CD4-positive, alpha-beta T cell (primary cell): ENCODE results near the gene TOPORS. TPM values are rescaled to one million over a fixed set of nuclear protein-coding genes. Genes with fewer than 3 reads are reported as not detected.

Source experiments
- ATAC-seq: fragments of 200-7000 bp; cut with Tn5 transposase; one replicate; pipeline ENCODE4 v1.10.0; 2022; ENCODE audit warnings: mild to moderate bottlenecking; ENCODE audit not compliant: poor library complexity
- CTCF ChIA-PET: fragments of 350-600 bp; sonication (Branson Sonifier 250); formaldehyde crosslinking; loops from one replicate; lab custom pipeline; 2021; ENCODE audit warnings: antibody characterized with exemption, inconsistent platforms; lab: Charles Lee
- POLR2A ChIA-PET: fragments of 350-600 bp; sonication (Branson Sonifier 250); formaldehyde crosslinking; loops from one replicate; lab custom pipeline; 2021; ENCODE audit warnings: antibody characterized with exemption, inconsistent platforms; lab: Charles Lee
- DNase-seq, 14 experiments: peaks; one replicate each; pipeline ENCODE4 v3.0.0-alpha.2; 2013 to 2020; ENCODE audit warnings: mixed read lengths in 2 of 14
- H3K27ac ChIP-seq, 2 donors: one replicate each; pipeline versions ENCODE4 v1.5.1 to v1.7.0; 2013; ENCODE audit warnings: low read length in 2 of 2, low read depth in 1 of 2, mild to moderate bottlenecking in 1 of 2
- H3K27me3 ChIP-seq, 2 experiments: 1 replicate in 1 of 2; 2 replicates in 1 of 2; pipeline versions ENCODE4 v1.6.1 to v1.7.0; 2013; ENCODE audit warnings: low read length in 2 of 2, control low read depth in 1 of 2, mild to moderate bottlenecking in 1 of 2, moderate library complexity in 1 of 2; ENCODE audit not compliant: insufficient read depth in 2 of 2, control insufficient read depth in 1 of 2
- H3K36me3 ChIP-seq: one replicate; pipeline ENCODE4 v1.6.1; 2013; ENCODE audit warnings: low read length, control low read depth; ENCODE audit not compliant: insufficient read depth
- H3K4me1 ChIP-seq: one replicate; pipeline ENCODE4 v1.6.1; 2013; ENCODE audit warnings: low read length, control low read depth; ENCODE audit not compliant: insufficient read depth
- H3K4me3 ChIP-seq: one replicate; pipeline ENCODE4 v1.5.1; 2013; ENCODE audit warnings: mild to moderate bottlenecking, low read length, moderate library complexity
- H3K9me3 ChIP-seq, 2 experiments: 1 replicate in 1 of 2; 2 replicates in 1 of 2; pipeline versions ENCODE4 v1.6.1 to v1.7.0; 2013; ENCODE audit warnings: low read length in 2 of 2, mild to moderate bottlenecking in 2 of 2, control low read depth in 1 of 2, moderate library complexity in 1 of 2; ENCODE audit not compliant: control insufficient read depth in 1 of 2, insufficient read depth in 1 of 2
- H3K27ac Mint-ChIP-seq: one replicate; pipeline ENCODE4 v1.8.0; 2020; ENCODE audit warnings: mixed read lengths
- H3K27me3 Mint-ChIP-seq: one replicate; pipeline ENCODE4 v1.8.0; 2021; ENCODE audit warnings: mixed read lengths
- H3K36me3 Mint-ChIP-seq: one replicate; pipeline ENCODE4 v1.8.0; 2021; ENCODE audit warnings: low read depth, mixed read lengths
- H3K4me1 Mint-ChIP-seq: one replicate; pipeline ENCODE4 v1.8.0; 2021; ENCODE audit warnings: low read depth, mixed read lengths
- H3K4me3 Mint-ChIP-seq: one replicate; pipeline ENCODE4 v1.8.0; 2020; ENCODE audit warnings: mild to moderate bottlenecking, mixed read lengths
- H3K9me3 Mint-ChIP-seq: one replicate; pipeline ENCODE4 v1.8.0; 2020; ENCODE audit warnings: mixed read lengths
- CTCF ChIP-seq: fragments of 200-600 bp; IDR thresholded peaks from one replicate; pipeline ENCODE4 v1.8.0; 2022; ENCODE audit warnings: antibody characterized with exemption, mild to moderate bottlenecking
- intact Hi-C, 2 experiments: fragments of 100-400 bp; cut with DNase I in 1 of 2; cut with micrococcal nuclease in 1 of 2; formaldehyde crosslinking; loops; one replicate each; pipeline versions ENCODE4 v1.15.1 to v1.9.0; 2023 to 2025; cut with DNase I, micrococcal nuclease
- total RNA-seq, 174 experiments: library from RNA in 2 of 174; stranded (reverse) in 2 of 174; gene quantifications; one replicate each; pipeline ENCODE4 v1.2.3 and lab custom pipeline; 2021 to 2026

TOPORS gene
- total RNA-seq, 2 experiments from 2014 or later: 40.8 to 41.8 TPM

- Histone ChIP-seq H3K9me3 (no peaks in the 10 kb centered on the region), H3K27ac (peak overlapping the region; percentile 83 to 91), H3K36me3 (peaks cover 2% of the 10 kb centered on the region), H3K4me1 (peaks cover 20% of the 10 kb centered on the region), H3K27me3 (no peaks in the 10 kb centered on the region), H3K4me3 (peak overlapping the region; percentile 91)
- H3K27ac Mint-ChIP-seq: peak overlapping the region; percentile 93
- ATAC-seq (no peak), DNase-seq (no peak)
- peak overlapping the region; percentile 96 for H3K4me3 Mint-ChIP-seq
- ChIA-PET CTCF (interaction anchor here (1.1 to 3.1 kb wide), 10 partner anchors 13 to 147 kb away, joined by 3 to 35 read pairs (median 5); partner anchors contain the start of genes NDUFB6, SMIM27 and TOPORS), POLR2A (interaction anchor here (0.6 to 4.4 kb wide), 15 partner anchors 9 to 148 kb away, joined by 3 to 127 read pairs (median 5); partner anchors contain the start of genes ACO1, NDUFB6, SMIM27 and TOPORS)
- H3K27me3 Mint-ChIP-seq: no peaks in the 10 kb centered on the region
- H3K9me3 Mint-ChIP-seq: no peaks in the 10 kb centered on the region
- intact Hi-C loops: loop anchor here (1.0 to 10.0 kb wide), 5 partner anchors 26 to 147 kb away; partner anchors contain the start of genes SMIM27 (in 1 of the 2) and TOPORS (in 1 of the 2)
- peaks cover 52% of the 10 kb centered on the region for H3K4me1 Mint-ChIP-seq
- peaks cover 42% of the 10 kb centered on the region for H3K36me3 Mint-ChIP-seq
- TF ChIP-seq CTCF: no peak
Measured at GRCh38 chr9:32526707-32527048, 25.7 kb downstream of the TOPORS start.

DNA sequence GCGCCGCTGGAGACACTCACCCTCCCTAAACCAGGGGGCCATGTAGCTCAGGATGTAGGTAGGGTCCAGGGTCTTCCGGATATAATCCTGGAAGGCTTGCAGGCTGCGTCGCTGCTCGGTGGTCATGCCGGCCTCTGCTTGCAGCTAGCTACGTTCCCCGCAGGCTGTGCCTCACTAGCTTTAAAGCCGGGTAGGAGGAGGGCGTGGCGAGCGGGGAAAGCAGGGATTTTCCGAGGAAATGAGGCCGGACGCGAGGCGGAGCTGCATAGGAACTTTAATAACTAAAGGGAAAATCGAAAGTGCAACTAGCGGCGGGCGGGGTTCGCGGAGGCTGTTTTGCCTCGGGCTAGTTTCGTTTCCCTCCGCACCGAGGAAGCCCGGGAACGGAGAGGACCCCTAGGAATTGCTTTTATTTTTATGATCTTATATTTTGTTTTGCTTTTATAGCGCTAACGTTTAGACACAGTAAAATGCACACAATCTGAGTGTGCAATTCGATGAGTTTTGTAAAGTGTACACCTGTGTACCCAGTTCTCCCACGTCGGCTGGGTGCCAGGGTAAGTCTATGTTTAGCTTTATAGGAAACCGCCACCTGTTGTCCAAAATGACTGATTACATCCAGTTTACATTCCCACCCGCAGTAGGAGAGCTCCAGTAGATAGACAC, 26.2 kb downstream of the TOPORS start, which contains the start of gene RIGI:
Gene RIGI, minus strand, starts transcription at position 156 of the 666 bp plus-strand sequence. Its CDS starts 30 bp downstream, at position 126.
- H3K9me3 ChIP-seq: no peaks in the 10 kb centered on the region
- peaks cover 20% of the 10 kb centered on the region for H3K4me1 ChIP-seq
- DNase-seq: peak; percentile 56 to 93 (median 72)
- ATAC-seq: peak; percentile 82
- ChIA-PET CTCF (interaction anchor here (0.7 to 3.1 kb wide), 14 partner anchors 12 to 147 kb away, joined by 3 to 35 read pairs (median 4); partner anchors contain the start of genes ACO1, NDUFB6, SMIM27 and TOPORS), POLR2A (interaction anchor here (0.6 to 4.4 kb wide), 18 partner anchors 9 to 641 kb away, joined by 3 to 127 read pairs (median 4); partner anchors contain the start of genes ACO1, NDUFB6, SMIM27 and TOPORS)
- H3K36me3 Mint-ChIP-seq: peaks cover 47% of the 10 kb centered on the region
- intact Hi-C loops: loop anchor here (1.0 to 10.0 kb wide), 5 partner anchors 26 to 147 kb away; partner anchors contain the start of genes SMIM27 (in 1 of the 2) and TOPORS (in 1 of the 2)
- peaks cover 57% of the 10 kb centered on the region for H3K4me1 Mint-ChIP-seq
- H3K27me3 Mint-ChIP-seq: no peaks in the 10 kb centered on the region
- peaks cover 2% of the 10 kb centered on the region for H3K36me3 ChIP-seq
- H3K27me3 ChIP-seq: no peaks in the 10 kb centered on the region
- peak within 1 kb of the TSS; percentile 91 for H3K4me3 ChIP-seq
- H3K27ac Mint-ChIP-seq: peak within 1 kb of the TSS; percentile 93
- H3K4me3 Mint-ChIP-seq: peak within 1 kb of the TSS; percentile 96
- H3K27ac ChIP-seq: peak within 1 kb of the TSS; percentile 83 to 91
- no peaks in the 10 kb centered on the region for H3K9me3 Mint-ChIP-seq
- TF ChIP-seq CTCF: peak; percentile 72

- Mint-ChIP-seq H3K27ac (peak overlapping the region; percentile 93), H3K9me3 (no peaks in the 10 kb centered on the region), H3K27me3 (no peaks in the 10 kb centered on the region), H3K36me3 (peaks cover 47% of the 10 kb centered on the region), H3K4me1 (peaks cover 57% of the 10 kb centered on the region), H3K4me3 (peak overlapping the region; percentile 96)
- CTCF ChIA-PET: interaction anchor here (0.6 to 3.1 kb wide), 13 partner anchors 12 to 146 kb away, joined by 3 to 35 read pairs (median 4); partner anchors contain the start of genes ACO1, NDUFB6, SMIM27 and TOPORS
- no peak for TF ChIP-seq CTCF
- Histone ChIP-seq H3K4me1 (peaks cover 21% of the 10 kb centered on the region), H3K9me3 (no peaks in the 10 kb centered on the region), H3K27ac (peak overlapping the region; percentile 83 to 91), H3K27me3 (no peaks in the 10 kb centered on the region), H3K4me3 (peak overlapping the region; percentile 91), H3K36me3 (peaks cover 3% of the 10 kb centered on the region)
- POLR2A ChIA-PET: interaction anchor here (0.9 to 4.4 kb wide), 13 partner anchors 8 to 642 kb away, joined by 3 to 127 read pairs (median 6); partner anchors contain the start of genes ACO1, NDUFB6, SMIM27 and TOPORS
- DNase-seq (no peak), ATAC-seq (no peak)
- intact Hi-C loops: loop anchor here (1.0 to 10.0 kb wide), 7 partner anchors 27 to 146 kb away; partner anchors contain the start of genes SMIM27 (in 1 of the 2) and TOPORS (in 1 of the 2)
Measured at GRCh38 chr9:32525709-32526030, 26.7 kb downstream of the TOPORS start.
